Measurements from ENCODE around the gene HNRNPH2. TPM values are rescaled to one million over a fixed set of nuclear protein-coding genes. Genes with fewer than 3 reads are reported as not detected.

The HNRNPH2 gene
- total and polyA plus RNA-seq, 9 of the 15 experiments (the other 6 are each of a cell fraction or from before 2014, with no cell fraction given): 40.0 to 130 (median 60.3) TPM

DNA sequence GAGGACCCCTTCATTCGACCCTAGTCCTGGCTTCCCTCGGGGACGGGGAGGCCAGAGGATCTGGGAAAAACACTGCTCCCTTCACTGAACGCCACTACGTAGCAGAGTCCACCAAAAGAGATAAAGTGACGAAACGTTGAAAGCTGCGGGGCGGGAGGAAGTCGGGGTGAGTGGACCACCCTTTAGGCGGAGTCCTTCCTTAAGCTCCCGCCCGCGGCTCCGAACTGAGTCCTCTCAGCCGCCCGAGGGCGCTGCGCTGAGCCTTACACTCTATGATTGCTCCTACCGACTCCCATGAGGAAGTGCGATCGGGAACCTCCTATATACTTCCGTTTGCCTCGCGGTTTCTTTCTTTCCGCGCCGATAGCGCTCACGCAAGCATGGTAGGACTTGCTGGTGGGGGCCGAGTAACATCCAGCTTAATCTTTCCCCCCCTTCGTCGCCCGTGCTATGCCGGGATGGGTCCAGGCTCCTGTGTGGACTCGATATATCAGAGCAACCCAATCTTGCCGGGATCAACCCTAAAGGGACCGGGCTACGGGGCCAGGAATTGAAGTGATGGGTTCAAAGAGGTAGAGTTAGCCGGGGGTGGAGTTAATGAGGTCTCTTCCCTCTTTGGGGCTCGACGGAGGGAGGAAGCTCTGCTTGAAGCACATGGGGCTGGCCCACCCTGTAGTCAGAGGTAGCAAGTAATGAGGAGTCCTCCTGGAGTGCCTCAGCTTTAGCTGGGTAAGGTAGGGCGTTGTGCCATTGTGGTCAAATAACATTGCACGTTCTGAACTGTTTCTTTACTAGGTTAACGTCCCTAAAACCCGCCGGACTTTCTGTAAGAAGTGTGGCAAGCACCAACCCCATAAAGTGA is 17.1 kb upstream of the HNRNPH2 start, which contains the start of gene RPL36A (continued):
- TF ChIP-seq HOMEZ (CRISPR knock-in tag; IDR thresholded peaks at IDR 0.05) (no peak), CTCFL (IDR thresholded peaks at IDR 0.05; ENCODE audit: borderline replicate concordance, insufficient read depth, low read depth, low read length, poor library complexity, severe bottlenecking) (peak; percentile 92), ZNF551 (CRISPR knock-in tag; IDR thresholded peaks at IDR 0.05) (no peak), ZNF79 (CRISPR knock-in tag; IDR thresholded peaks at IDR 0.05; ENCODE audit: low read depth) (no peak), JUND (IDR thresholded peaks at IDR 0.05; ENCODE audit: borderline replicate concordance, low read depth, low read length) (peak; percentile 64; the same call in 1 of the 2 replicates), JUND (tag; IDR thresholded peaks at IDR 0.05; ENCODE audit: borderline replicate concordance, low read depth, low read length) (0 out of 3 replicates have a peak, but pooled peaks have one; percentile 17), KHSRP (IDR thresholded peaks at IDR 0.05) (no peak), ZFP36 (IDR thresholded peaks at IDR 0.05; ENCODE audit: low read depth, low read length, partially characterized antibody) (no peak), ELF1 (tag; IDR thresholded peaks at IDR 0.05) (peak; percentile 85), DMBX1 (CRISPR knock-in tag; IDR thresholded peaks at IDR 0.05; ENCODE audit: borderline replicate concordance) (no peak), ZBTB12 (CRISPR knock-in tag; IDR thresholded peaks at IDR 0.05) (no peak), ATF2 (CRISPR knock-in tag; IDR thresholded peaks at IDR 0.05) (no peak), U2AF1 (optimal IDR thresholded peaks at IDR 0.05; ENCODE audit: low read depth, low read length) (no peak), ZNF175 (CRISPR knock-in tag; IDR thresholded peaks at IDR 0.05; ENCODE audit: low read depth) (no peak), GTF2A2 (tag; IDR thresholded peaks at IDR 0.05) (0 out of 2 replicates have a peak, but pooled peaks have one; percentile 39)
- TF ChIP-seq, protein P1, sequence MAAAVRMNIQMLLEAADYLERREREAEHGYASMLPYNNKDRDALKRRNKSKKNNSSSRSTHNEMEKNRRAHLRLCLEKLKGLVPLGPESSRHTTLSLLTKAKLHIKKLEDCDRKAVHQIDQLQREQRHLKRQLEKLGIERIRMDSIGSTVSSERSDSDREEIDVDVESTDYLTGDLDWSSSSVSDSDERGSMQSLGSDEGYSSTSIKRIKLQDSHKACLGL (CRISPR knock-in tag; IDR thresholded peaks at IDR 0.05; ENCODE audit: borderline replicate concordance, poor library complexity, severe bottlenecking): peak; percentile 31
- TF ChIP-seq, protein P2, sequence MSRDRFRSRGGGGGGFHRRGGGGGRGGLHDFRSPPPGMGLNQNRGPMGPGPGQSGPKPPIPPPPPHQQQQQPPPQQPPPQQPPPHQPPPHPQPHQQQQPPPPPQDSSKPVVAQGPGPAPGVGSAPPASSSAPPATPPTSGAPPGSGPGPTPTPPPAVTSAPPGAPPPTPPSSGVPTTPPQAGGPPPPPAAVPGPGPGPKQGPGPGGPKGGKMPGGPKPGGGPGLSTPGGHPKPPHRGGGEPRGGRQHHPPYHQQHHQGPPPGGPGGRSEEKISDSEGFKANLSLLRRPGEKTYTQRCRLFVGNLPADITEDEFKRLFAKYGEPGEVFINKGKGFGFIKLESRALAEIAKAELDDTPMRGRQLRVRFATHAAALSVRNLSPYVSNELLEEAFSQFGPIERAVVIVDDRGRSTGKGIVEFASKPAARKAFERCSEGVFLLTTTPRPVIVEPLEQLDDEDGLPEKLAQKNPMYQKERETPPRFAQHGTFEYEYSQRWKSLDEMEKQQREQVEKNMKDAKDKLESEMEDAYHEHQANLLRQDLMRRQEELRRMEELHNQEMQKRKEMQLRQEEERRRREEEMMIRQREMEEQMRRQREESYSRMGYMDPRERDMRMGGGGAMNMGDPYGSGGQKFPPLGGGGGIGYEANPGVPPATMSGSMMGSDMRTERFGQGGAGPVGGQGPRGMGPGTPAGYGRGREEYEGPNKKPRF (IDR thresholded peaks at IDR 0.05; ENCODE audit: low read depth, low read length): no peak

Measured in K562 (cell line).